Fibroblast of lung (primary cell): ENCODE data around the gene TSHZ1. TPM values are rescaled to one million over a fixed set of nuclear protein-coding genes. Genes with fewer than 3 reads are reported as not detected.
A peak's percentile ranks its signal among the peaks of the same experiment; 100 is the strongest.

Source experiments
- DNase-seq, 2 donors: peaks; one replicate each; pipeline versions ENCODE4 v3.0.0 to v3.0.0-alpha.2; 2010; ENCODE audit warnings: low read depth in 2 of 2
- H2AFZ ChIP-seq: 2 replicates; pipeline ENCODE4 v1.5.1; 2012; ENCODE audit warnings: low read length, control low read depth, inconsistent platforms
- H3K27ac ChIP-seq: 2 replicates; pipeline ENCODE4 v1.5.1; 2011; ENCODE audit warnings: low read length, control low read depth; ENCODE audit not compliant: insufficient read depth
- H3K27me3 ChIP-seq: 2 replicates; pipeline ENCODE4 v1.5.1; 2011; ENCODE audit warnings: mild to moderate bottlenecking, low read length; ENCODE audit not compliant: control insufficient read depth, insufficient read depth
- H3K36me3 ChIP-seq: 2 replicates; pipeline ENCODE4 v1.5.1; 2011; ENCODE audit warnings: low read length; ENCODE audit not compliant: control insufficient read depth, insufficient read depth
- H3K4me1 ChIP-seq: 2 replicates; pipeline ENCODE4 v1.5.1; 2011; ENCODE audit warnings: low read length; ENCODE audit not compliant: control insufficient read depth, insufficient read depth; ENCODE audit errors: extremely low read depth
- H3K4me2 ChIP-seq: 2 replicates; pipeline ENCODE4 v1.5.1; 2011; ENCODE audit warnings: low read length, control low read depth; ENCODE audit not compliant: insufficient read depth; ENCODE audit errors: extremely low read depth
- H3K4me3 ChIP-seq, 4 experiments: fragments of 200-600 bp in 1 of 4; sonication (generic) in 1 of 4; replicated peaks in 1 of 4; 2 replicates each; pipeline ENCODE4 v1.5.1; 2011 to 2016; ENCODE audit warnings: low read length in 4 of 4, low read depth in 3 of 4, mild to moderate bottlenecking in 3 of 4, control low read depth in 2 of 4, inconsistent platforms in 1 of 4, mixed read lengths in 1 of 4; ENCODE audit not compliant: insufficient read depth in 1 of 4; ENCODE audit errors: control extremely low read depth in 1 of 4
- H3K79me2 ChIP-seq: 2 replicates; pipeline ENCODE4 v1.5.1; 2012; ENCODE audit warnings: mild to moderate bottlenecking, low read length, inconsistent platforms; ENCODE audit not compliant: control insufficient read depth, insufficient read depth
- H3K9ac ChIP-seq: 2 replicates; pipeline ENCODE4 v1.5.1; 2011; ENCODE audit warnings: mild to moderate bottlenecking, low read length, control low read depth; ENCODE audit not compliant: insufficient read depth
- H3K9me3 ChIP-seq: 2 replicates; pipeline ENCODE4 v1.5.1; 2012; ENCODE audit warnings: low read depth, low read length; ENCODE audit not compliant: control insufficient read depth, insufficient read depth
- H4K20me1 ChIP-seq: 2 replicates; pipeline ENCODE4 v1.5.1; 2011; ENCODE audit warnings: low read length; ENCODE audit not compliant: control insufficient read depth, insufficient read depth; ENCODE audit errors: extremely low read depth
- CTCF ChIP-seq, 2 donors: IDR thresholded peaks in 1 of 2; conservative IDR thresholded peaks in 1 of 2; 1 replicate in 1 of 2; 2 replicates in 1 of 2; pipeline ENCODE4 v1.5.1; 2011 to 2012; ENCODE audit warnings: low read length in 2 of 2, control low read depth in 1 of 2, inconsistent platforms in 1 of 2, low read depth in 1 of 2, mild to moderate bottlenecking in 1 of 2
- EZH2 ChIP-seq: IDR thresholded peaks from 2 replicates; pipeline ENCODE4 v1.5.1; 2012; ENCODE audit warnings: low read length, control low read depth, mild to moderate bottlenecking; ENCODE audit errors: missing control alignments
- polyA plus RNA-seq, 2 donors: library from polyadenylated mRNA; depleted of rRNA in 1 of 2; stranded (reverse) in 1 of 2; unstranded in 1 of 2; fragments of >200 nt; gene quantifications; 2 replicates each; pipeline ENCODE4 v1.2.1, GENCODE V29; 2011 to 2012; ENCODE audit warnings: missing spikeins in 1 of 2
- total RNA-seq: library from RNA; depleted of rRNA; stranded (reverse); fragments of >200 nt; gene quantifications from 2 replicates; pipeline ENCODE4 v1.2.1, GENCODE V29; 2014

TSHZ1 gene
- total and polyA plus RNA-seq, 2 donors (not counting 1 experiment from before 2014, with no cell fraction given): 4.3 TPM

- no peak overlapping the region for H3K9ac ChIP-seq
- H3K27me3 ChIP-seq: no peaks in the 10 kb centered on the region
- no peak overlapping the region for H2AFZ ChIP-seq
- no peak overlapping the region for H3K4me3 ChIP-seq
- no peak for DNase-seq
- H3K27ac ChIP-seq: no peak overlapping the region
- H4K20me1 ChIP-seq: no peaks in the 10 kb centered on the region
- no peak overlapping the region for H3K4me2 ChIP-seq
- H3K4me1 ChIP-seq: no peaks in the 10 kb centered on the region
- no peaks in the 10 kb centered on the region for H3K79me2 ChIP-seq
- TF ChIP-seq CTCF (conservative IDR thresholded peaks at IDR 0.05 in 1 of 2, IDR thresholded peaks at IDR 0.05 in 1 of 2; ENCODE audit: low read depth in 1 of 2, low read length in 2 of 2) (no peak), EZH2 (no peak)
- no peaks in the 10 kb centered on the region for H3K9me3 ChIP-seq
- H3K36me3 ChIP-seq: no peaks in the 10 kb centered on the region
Measured at GRCh38 chr18:75273817-75274216, 63.2 kb downstream of the TSHZ1 start.

GRCh38 chr18:75275226-75275625 lies 64.6 kb downstream of the TSHZ1 start:
- TF ChIP-seq EZH2: no peak
- no peak for TF ChIP-seq CTCF (conservative IDR thresholded peaks at IDR 0.05 in 1 of 2, IDR thresholded peaks at IDR 0.05 in 1 of 2; ENCODE audit: low read depth in 1 of 2, low read length in 2 of 2)
- Histone ChIP-seq H3K4me1 (no peaks in the 10 kb centered on the region), H3K4me2 (no peak overlapping the region), H3K9ac (no peak overlapping the region), H3K9me3 (no peaks in the 10 kb centered on the region), H3K27me3 (no peaks in the 10 kb centered on the region), H3K36me3 (no peaks in the 10 kb centered on the region), H4K20me1 (no peaks in the 10 kb centered on the region), H2AFZ (no peak overlapping the region), H3K79me2 (no peaks in the 10 kb centered on the region), H3K27ac (no peak overlapping the region), H3K4me3 (no peak overlapping the region)
- no peak for DNase-seq

- Histone ChIP-seq H3K4me3 (no peak overlapping the region), H3K9ac (no peak overlapping the region)
Measured at GRCh38 chr18:75276818-75277609, 66.4 kb downstream of the TSHZ1 start.

More at GRCh38 chr18:75276818-75277609, 66.4 kb downstream of the TSHZ1 start:
- DNase-seq: peak in 1 of 2 donors; percentile 82
- Histone ChIP-seq H3K4me1 (no peaks in the 10 kb centered on the region), H3K27me3 (no peaks in the 10 kb centered on the region), H4K20me1 (no peaks in the 10 kb centered on the region), H3K4me2 (no peak overlapping the region), H3K79me2 (no peaks in the 10 kb centered on the region), H3K27ac (no peak overlapping the region), H3K36me3 (no peaks in the 10 kb centered on the region), H2AFZ (no peak overlapping the region), H3K9me3 (no peaks in the 10 kb centered on the region)
- TF ChIP-seq CTCF (conservative IDR thresholded peaks at IDR 0.05 in 1 of 2, IDR thresholded peaks at IDR 0.05 in 1 of 2; ENCODE audit: low read depth in 1 of 2, low read length in 2 of 2) (no peak), EZH2 (no peak)
